RKO (cell line): ENCODE results near the gene RASGEF1B.

ENCODE experiments used
- DNase-seq: peaks from one replicate; pipeline ENCODE4 v3.0.0-alpha.2; 2016; ENCODE audit warnings: low spot score

Gene RASGEF1B

GRCh38 chr4:81465406-81466340, 6.0 kb downstream of the RASGEF1B start:
- DNase-seq = no peak

- DNase-seq = no peak
Measured at GRCh38 chr4:81460834-81461233, 10.9 kb downstream of the RASGEF1B start.

GRCh38 chr4:81460191-81460701, 11.5 kb downstream of the RASGEF1B start:
- no peak for DNase-seq

GRCh38 chr4:81459228-81459627, 12.5 kb downstream of the RASGEF1B start:
- DNase-seq = no peak

- DNase-seq = no peak
Measured at GRCh38 chr4:81457921-81458520, 13.7 kb downstream of the RASGEF1B start.

GRCh38 chr4:81457345-81457744, 14.4 kb downstream of the RASGEF1B start:
- no peak for DNase-seq

- DNase-seq = no peak
Measured at GRCh38 chr4:81455897-81456296, 15.8 kb downstream of the RASGEF1B start.

- no peak for DNase-seq
Measured at GRCh38 chr4:81454948-81455347, 16.8 kb downstream of the RASGEF1B start.

- DNase-seq = no peak
Measured at GRCh38 chr4:81454499-81454898, 17.2 kb downstream of the RASGEF1B start.

- DNase-seq = no peak
Measured at GRCh38 chr4:81453024-81453423, 18.7 kb downstream of the RASGEF1B start.

GRCh38 chr4:81452452-81453006, 19.2 kb downstream of the RASGEF1B start:
- DNase-seq = no peak

GRCh38 chr4:81449015-81449414, 22.7 kb downstream of the RASGEF1B start:
- DNase-seq = no peak

GRCh38 chr4:81447566-81448229, 24.0 kb downstream of the RASGEF1B start:
- DNase-seq = no peak

- DNase-seq = no peak
Measured at GRCh38 chr4:81446634-81447033, 25.1 kb downstream of the RASGEF1B start.

- DNase-seq = no peak
Measured at GRCh38 chr4:81445196-81445595, 26.5 kb downstream of the RASGEF1B start.

- DNase-seq = no peak
Measured at GRCh38 chr4:81442484-81443085, 29.1 kb downstream of the RASGEF1B start.

GRCh38 chr4:81440949-81441348, 30.8 kb downstream of the RASGEF1B start:
- DNase-seq = no peak

GRCh38 chr4:81436941-81437574, 34.6 kb downstream of the RASGEF1B start:
- no peak for DNase-seq

- DNase-seq = no peak
Measured at GRCh38 chr4:81436096-81436495, 35.6 kb downstream of the RASGEF1B start.

- DNase-seq = no peak
Measured at GRCh38 chr4:81432825-81433224, 38.9 kb downstream of the RASGEF1B start.

GRCh38 chr4:81431971-81432370, 39.7 kb downstream of the RASGEF1B start:
- no peak for DNase-seq
